ENCODE results near the gene IDH3B. TPM values are rescaled to one million over a fixed set of nuclear protein-coding genes. Genes with fewer than 3 reads are reported as not detected.

Gene IDH3B
- total and polyA plus RNA-seq, 9 of the 15 experiments (the other 6 are each of a cell fraction or from before 2014, with no cell fraction given): 91.7 to 224 (median 155) TPM

GRCh38 chr20:2651772-2652723 lies 12.0 kb downstream of the IDH3B start, which contains the start of gene NOP56 (continued):
- TF ChIP-seq ZNF165 (CRISPR knock-in tag; IDR thresholded peaks at IDR 0.05; ENCODE audit: borderline replicate concordance) (no peak), FOXJ2 (tag; IDR thresholded peaks at IDR 0.05) (no peak), RBM34 (IDR thresholded peaks at IDR 0.05; ENCODE audit: borderline replicate concordance, insufficient read depth, low read length) (no peak), ETS2 (tag; IDR thresholded peaks at IDR 0.05; ENCODE audit: borderline replicate concordance, poor library complexity, severe bottlenecking) (no peak), PHF8 (IDR thresholded peaks at IDR 0.05; ENCODE audit: borderline replicate concordance, low read length) (peak; percentile 92; the same call in 1 of the 2 replicates), CC2D1A (IDR thresholded peaks at IDR 0.05) (no peak), FOS (IDR thresholded peaks at IDR 0.05; ENCODE audit: extremely low read depth, insufficient read length) (no peak)
- TF ChIP-seq, protein P1, sequence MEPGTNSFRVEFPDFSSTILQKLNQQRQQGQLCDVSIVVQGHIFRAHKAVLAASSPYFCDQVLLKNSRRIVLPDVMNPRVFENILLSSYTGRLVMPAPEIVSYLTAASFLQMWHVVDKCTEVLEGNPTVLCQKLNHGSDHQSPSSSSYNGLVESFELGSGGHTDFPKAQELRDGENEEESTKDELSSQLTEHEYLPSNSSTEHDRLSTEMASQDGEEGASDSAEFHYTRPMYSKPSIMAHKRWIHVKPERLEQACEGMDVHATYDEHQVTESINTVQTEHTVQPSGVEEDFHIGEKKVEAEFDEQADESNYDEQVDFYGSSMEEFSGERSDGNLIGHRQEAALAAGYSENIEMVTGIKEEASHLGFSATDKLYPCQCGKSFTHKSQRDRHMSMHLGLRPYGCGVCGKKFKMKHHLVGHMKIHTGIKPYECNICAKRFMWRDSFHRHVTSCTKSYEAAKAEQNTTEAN (CRISPR knock-in tag; IDR thresholded peaks at IDR 0.05): no peak
- TF ChIP-seq, protein P2, sequence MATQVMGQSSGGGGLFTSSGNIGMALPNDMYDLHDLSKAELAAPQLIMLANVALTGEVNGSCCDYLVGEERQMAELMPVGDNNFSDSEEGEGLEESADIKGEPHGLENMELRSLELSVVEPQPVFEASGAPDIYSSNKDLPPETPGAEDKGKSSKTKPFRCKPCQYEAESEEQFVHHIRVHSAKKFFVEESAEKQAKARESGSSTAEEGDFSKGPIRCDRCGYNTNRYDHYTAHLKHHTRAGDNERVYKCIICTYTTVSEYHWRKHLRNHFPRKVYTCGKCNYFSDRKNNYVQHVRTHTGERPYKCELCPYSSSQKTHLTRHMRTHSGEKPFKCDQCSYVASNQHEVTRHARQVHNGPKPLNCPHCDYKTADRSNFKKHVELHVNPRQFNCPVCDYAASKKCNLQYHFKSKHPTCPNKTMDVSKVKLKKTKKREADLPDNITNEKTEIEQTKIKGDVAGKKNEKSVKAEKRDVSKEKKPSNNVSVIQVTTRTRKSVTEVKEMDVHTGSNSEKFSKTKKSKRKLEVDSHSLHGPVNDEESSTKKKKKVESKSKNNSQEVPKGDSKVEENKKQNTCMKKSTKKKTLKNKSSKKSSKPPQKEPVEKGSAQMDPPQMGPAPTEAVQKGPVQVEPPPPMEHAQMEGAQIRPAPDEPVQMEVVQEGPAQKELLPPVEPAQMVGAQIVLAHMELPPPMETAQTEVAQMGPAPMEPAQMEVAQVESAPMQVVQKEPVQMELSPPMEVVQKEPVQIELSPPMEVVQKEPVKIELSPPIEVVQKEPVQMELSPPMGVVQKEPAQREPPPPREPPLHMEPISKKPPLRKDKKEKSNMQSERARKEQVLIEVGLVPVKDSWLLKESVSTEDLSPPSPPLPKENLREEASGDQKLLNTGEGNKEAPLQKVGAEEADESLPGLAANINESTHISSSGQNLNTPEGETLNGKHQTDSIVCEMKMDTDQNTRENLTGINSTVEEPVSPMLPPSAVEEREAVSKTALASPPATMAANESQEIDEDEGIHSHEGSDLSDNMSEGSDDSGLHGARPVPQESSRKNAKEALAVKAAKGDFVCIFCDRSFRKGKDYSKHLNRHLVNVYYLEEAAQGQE (IDR thresholded peaks at IDR 0.05; ENCODE audit: borderline replicate concordance): peak; percentile 51; the same call in 1 of the 2 replicates
- TF ChIP-seq, protein P2 (CRISPR knock-in tag; IDR thresholded peaks at IDR 0.05; ENCODE audit: low read depth): no peak
- TF ChIP-seq, protein P3, sequence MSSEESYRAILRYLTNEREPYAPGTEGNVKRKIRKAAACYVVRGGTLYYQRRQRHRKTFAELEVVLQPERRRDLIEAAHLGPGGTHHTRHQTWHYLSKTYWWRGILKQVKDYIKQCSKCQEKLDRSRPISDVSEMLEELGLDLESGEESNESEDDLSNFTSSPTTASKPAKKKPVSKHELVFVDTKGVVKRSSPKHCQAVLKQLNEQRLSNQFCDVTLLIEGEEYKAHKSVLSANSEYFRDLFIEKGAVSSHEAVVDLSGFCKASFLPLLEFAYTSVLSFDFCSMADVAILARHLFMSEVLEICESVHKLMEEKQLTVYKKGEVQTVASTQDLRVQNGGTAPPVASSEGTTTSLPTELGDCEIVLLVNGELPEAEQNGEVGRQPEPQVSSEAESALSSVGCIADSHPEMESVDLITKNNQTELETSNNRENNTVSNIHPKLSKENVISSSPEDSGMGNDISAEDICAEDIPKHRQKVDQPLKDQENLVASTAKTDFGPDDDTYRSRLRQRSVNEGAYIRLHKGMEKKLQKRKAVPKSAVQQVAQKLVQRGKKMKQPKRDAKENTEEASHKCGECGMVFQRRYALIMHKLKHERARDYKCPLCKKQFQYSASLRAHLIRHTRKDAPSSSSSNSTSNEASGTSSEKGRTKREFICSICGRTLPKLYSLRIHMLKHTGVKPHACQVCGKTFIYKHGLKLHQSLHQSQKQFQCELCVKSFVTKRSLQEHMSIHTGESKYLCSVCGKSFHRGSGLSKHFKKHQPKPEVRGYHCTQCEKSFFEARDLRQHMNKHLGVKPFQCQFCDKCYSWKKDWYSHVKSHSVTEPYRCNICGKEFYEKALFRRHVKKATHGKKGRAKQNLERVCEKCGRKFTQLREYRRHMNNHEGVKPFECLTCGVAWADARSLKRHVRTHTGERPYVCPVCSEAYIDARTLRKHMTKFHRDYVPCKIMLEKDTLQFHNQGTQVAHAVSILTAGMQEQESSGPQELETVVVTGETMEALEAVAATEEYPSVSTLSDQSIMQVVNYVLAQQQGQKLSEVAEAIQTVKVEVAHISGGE (CRISPR knock-in tag; IDR thresholded peaks at IDR 0.05): peak in 1 of 3 experiments; percentile 67; a peak in 1 of 6 replicates

Measured in K562 (cell line).